Osteocyte (in vitro differentiated cells): ENCODE measurements around the gene TMEM59. TPM values are rescaled to one million over a fixed set of nuclear protein-coding genes. Genes with fewer than 3 reads are reported as not detected.

Source experiments
- DNase-seq: peaks from one replicate; pipeline ENCODE4 v3.0.0; 2021; ENCODE audit warnings: mixed read lengths; ENCODE audit not compliant: unreplicated experiment; ENCODE audit errors: extremely low spot score
- H3K27ac Mint-ChIP-seq: one replicate; pipeline ENCODE4 v1.8.0; 2021; ENCODE audit warnings: mild to moderate bottlenecking, mixed read lengths; ENCODE audit not compliant: unreplicated experiment
- H3K27me3 Mint-ChIP-seq: one replicate; pipeline ENCODE4 v1.8.0; 2021; ENCODE audit warnings: mixed read lengths; ENCODE audit not compliant: unreplicated experiment
- H3K36me3 Mint-ChIP-seq: one replicate; pipeline ENCODE4 v1.8.0; 2021; ENCODE audit warnings: mixed read lengths; ENCODE audit not compliant: unreplicated experiment
- H3K4me1 Mint-ChIP-seq: one replicate; pipeline ENCODE4 v1.8.0; 2021; ENCODE audit warnings: mixed read lengths; ENCODE audit not compliant: unreplicated experiment
- H3K4me3 Mint-ChIP-seq: one replicate; pipeline ENCODE4 v1.8.0; 2021; ENCODE audit warnings: mild to moderate bottlenecking, moderate library complexity, mixed read lengths; ENCODE audit not compliant: unreplicated experiment
- H3K9me3 Mint-ChIP-seq: one replicate; pipeline ENCODE4 v1.8.0; 2021; ENCODE audit warnings: mixed read lengths; ENCODE audit not compliant: unreplicated experiment
- total RNA-seq: library from RNA; stranded (reverse); gene quantifications from 2 replicates; pipeline ENCODE4 v1.2.1, GENCODE V29; 2021
- TF ChIP-seq, protein P1 (sequence below): fragments of 200-600 bp; sonication (generic); IDR thresholded peaks from 2 replicates; pipeline ENCODE4 v1.5.0; 2021; ENCODE audit warnings: antibody characterized with exemption, mild to moderate bottlenecking, moderate library complexity

The TMEM59 gene
- total RNA-seq, 1 donor from 2014 or later: 409 TPM

DNA sequence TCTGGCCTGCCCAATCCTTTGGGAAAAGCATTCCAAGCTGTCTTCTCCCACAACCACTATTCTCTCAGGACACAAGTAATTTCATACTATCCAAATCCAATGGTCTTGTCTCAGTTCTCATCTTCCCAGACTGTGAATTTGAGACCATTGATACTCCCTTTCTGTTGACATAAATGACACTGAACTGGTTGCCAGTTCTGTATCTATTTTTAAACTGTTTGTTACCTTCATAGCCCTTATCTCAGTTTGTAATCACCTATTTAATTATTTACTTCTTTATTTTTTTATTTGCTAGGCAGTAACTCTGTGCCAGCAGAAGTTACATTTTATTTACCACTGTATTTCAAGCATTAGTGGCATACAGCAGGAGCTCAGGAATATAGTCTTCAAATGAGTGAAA lies 24.4 kb upstream of the TMEM59 start:
- Mint-ChIP-seq H3K4me1 (no peaks in the 10 kb centered on the region), H3K27me3 (no peaks in the 10 kb centered on the region), H3K4me3 (no peak overlapping the region), H3K27ac (no peak overlapping the region), H3K36me3 (peaks cover 7% of the 10 kb centered on the region), H3K9me3 (no peaks in the 10 kb centered on the region)
- DNase-seq: no peak
- TF ChIP-seq, protein P1, sequence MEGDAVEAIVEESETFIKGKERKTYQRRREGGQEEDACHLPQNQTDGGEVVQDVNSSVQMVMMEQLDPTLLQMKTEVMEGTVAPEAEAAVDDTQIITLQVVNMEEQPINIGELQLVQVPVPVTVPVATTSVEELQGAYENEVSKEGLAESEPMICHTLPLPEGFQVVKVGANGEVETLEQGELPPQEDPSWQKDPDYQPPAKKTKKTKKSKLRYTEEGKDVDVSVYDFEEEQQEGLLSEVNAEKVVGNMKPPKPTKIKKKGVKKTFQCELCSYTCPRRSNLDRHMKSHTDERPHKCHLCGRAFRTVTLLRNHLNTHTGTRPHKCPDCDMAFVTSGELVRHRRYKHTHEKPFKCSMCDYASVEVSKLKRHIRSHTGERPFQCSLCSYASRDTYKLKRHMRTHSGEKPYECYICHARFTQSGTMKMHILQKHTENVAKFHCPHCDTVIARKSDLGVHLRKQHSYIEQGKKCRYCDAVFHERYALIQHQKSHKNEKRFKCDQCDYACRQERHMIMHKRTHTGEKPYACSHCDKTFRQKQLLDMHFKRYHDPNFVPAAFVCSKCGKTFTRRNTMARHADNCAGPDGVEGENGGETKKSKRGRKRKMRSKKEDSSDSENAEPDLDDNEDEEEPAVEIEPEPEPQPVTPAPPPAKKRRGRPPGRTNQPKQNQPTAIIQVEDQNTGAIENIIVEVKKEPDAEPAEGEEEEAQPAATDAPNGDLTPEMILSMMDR: no peak

DNA sequence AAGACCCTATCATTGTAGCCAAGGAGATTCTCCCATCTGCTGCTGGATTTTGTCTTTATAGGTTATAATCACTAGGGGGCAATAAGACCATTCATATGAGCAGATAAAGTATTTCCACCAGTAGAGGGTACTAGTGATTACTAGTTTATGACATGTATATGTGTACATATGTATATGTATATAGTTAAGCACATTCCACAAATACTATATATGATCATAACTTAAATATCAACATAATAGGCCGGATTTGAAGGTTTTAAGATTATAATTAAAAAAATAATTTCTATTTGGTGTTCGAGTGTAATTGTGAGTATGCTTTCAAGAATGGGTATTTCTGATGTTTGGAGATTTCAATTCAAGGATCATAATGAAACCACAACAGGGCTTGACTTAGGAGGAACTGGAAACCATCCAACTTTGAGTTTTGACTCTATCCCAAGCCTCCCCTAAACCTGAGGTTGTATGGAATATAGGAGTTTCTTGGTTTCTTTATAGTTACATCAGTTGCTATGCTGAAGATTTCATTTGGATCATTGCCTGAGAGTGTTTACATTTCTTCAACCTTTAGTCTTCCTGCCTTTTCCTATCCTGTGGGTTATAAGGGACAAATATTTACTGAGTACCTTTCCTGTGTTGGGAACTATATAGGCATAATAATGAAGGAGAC lies 17.3 kb upstream of the TMEM59 start:
- Mint-ChIP-seq H3K36me3 (peaks cover 5% of the 10 kb centered on the region), H3K27me3 (no peaks in the 10 kb centered on the region), H3K4me1 (no peaks in the 10 kb centered on the region), H3K4me3 (no peak overlapping the region), H3K27ac (no peak overlapping the region), H3K9me3 (no peaks in the 10 kb centered on the region)
- no peak for DNase-seq
- TF ChIP-seq, protein P1: peak; percentile 85

DNA sequence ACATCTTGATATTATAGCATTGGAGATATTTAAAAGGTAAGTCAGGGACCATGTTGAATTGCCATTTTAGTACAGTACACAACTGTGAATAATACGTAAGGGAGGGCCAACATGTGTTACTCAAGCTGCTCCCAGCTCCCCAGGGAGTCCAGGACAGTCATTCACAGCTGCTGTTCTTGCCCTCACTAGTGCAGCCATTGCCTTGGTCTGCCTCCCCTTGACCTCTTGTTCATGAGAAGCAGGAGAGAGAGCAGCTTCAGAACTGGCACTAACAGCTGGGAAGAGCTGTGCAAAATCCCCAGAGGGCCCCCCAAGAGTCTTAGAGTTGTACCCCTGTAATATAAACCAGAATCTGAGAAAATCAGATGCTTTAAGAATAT lies 16.8 kb upstream of the TMEM59 start:
- TF ChIP-seq, protein P1: no peak
- Mint-ChIP-seq H3K36me3 (peaks cover 9% of the 10 kb centered on the region), H3K4me1 (no peaks in the 10 kb centered on the region)

DNA sequence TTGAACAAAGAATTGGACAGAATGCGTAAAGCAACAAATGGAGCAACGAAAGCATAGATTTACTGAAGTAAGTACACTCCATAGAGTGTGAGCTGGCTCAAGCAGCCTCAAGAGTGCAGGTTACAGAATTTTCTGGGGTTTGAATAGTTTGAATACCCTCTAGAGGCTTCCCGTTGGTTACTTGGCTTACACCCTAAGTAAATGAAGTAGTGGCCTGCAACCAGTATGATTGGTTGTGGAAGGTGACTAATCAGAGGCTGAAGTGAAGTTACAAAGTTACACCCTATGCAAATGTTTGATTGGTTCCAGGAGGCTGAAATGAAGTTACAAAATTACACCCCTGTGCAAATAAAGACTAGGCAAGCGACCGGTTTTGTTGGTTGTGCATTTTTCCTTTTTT lies 11.3 kb upstream of the TMEM59 start:
- Mint-ChIP-seq H3K4me3 (no peak overlapping the region), H3K9me3 (no peaks in the 10 kb centered on the region), H3K27ac (no peak overlapping the region), H3K36me3 (peaks cover 9% of the 10 kb centered on the region), H3K4me1 (no peaks in the 10 kb centered on the region), H3K27me3 (no peaks in the 10 kb centered on the region)
- DNase-seq: no peak
- TF ChIP-seq, protein P1: no peak

More for the DNA sequence above, 16.8 kb upstream of the TMEM59 start:
- Mint-ChIP-seq H3K27ac (no peak overlapping the region), H3K4me3 (no peak overlapping the region), H3K9me3 (no peaks in the 10 kb centered on the region), H3K27me3 (no peaks in the 10 kb centered on the region)
- no peak for DNase-seq

DNA sequence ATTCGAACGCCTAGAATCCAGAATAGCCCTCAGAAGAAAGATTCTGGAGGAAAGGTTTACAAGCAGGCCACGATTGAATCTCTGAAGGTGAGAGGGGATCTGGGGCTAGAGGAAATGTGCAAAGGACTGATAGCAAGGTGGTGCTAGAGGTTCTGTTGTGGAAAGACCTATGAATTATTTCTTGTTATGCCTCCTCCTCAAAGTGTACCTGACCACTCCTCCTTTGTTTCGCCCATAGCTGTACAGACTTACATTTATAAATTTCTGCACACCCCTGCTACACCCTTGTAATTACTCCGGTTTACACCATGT lies 1.4 kb upstream of the TMEM59 start:
- TF ChIP-seq, protein P1: no peak
- peaks cover 4% of the 10 kb centered on the region for H3K36me3 Mint-ChIP-seq
- H3K27ac Mint-ChIP-seq: no peak overlapping the region
- DNase-seq: no peak
- no peaks in the 10 kb centered on the region for H3K27me3 Mint-ChIP-seq
- H3K9me3 Mint-ChIP-seq: no peaks in the 10 kb centered on the region
- H3K4me1 Mint-ChIP-seq: peaks cover 15% of the 10 kb centered on the region
- H3K4me3 Mint-ChIP-seq: no peak overlapping the region
